Measurements from ENCODE around the gene ST6GALNAC3. TPM values are rescaled to one million over a fixed set of nuclear protein-coding genes. Genes with fewer than 3 reads are reported as not detected.

ST6GALNAC3 gene
- 16.3 TPM for total RNA-seq

DNA sequence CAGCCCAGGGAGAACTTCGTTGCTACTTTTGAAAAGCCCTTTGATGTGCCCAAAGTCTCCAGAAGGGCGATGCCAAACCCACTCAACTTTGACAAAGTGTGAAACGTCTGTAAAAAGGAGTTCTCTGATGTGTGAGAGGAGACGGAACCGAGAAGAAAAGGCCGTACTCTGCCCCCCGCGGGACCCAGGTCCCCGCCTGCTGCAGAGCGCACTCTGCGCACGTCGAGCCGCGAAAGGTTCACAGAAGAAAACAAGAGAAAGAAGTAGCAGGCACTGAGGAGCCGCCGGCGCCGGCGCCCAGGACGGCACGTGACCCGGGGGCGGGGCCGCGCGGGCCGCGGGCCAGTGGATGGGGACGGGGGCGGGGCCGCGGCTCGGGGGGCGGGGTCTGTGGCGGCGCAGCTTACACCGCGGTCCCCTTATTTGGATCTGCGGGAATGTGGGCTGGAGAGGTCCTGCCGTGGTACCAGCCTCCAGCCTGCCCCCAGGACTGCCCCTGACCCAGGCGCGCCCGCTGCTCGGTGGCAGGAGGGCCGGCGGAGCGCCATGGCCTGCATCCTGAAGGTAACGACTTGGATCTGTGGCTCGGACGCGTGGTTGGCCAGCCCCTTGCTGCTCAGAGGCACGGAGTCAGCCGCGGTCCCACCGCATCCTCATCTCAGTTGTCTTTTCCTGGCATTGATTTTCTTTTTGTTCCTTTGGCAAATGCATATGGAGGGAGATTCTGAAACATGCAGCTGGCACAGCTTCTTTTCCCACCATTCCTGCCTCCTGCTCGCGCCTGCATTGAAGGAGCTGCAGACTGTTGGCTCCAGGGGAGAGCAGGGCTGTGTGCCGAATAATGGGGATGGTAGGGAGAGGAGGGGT lies at the start of gene ST6GALNAC3:
Gene ST6GALNAC3 (plus strand): TSS at position 426 of the 867 bp plus-strand sequence.

Other genes with a start within 250 kb of the ST6GALNAC3 start
- gene ASB17, start 142.3 kb upstream of the ST6GALNAC3 start, total RNA-seq: not detected